GM23248 (cell line): ENCODE measurements around the gene CPNE4.

Source experiments
- EZH2 ChIP-seq: fragments of 200-600 bp; sonication (generic); IDR thresholded peaks from 2 replicates; pipeline ENCODE4 v1.6.1; 2018; ENCODE audit warnings: antibody characterized with exemption, mild to moderate bottlenecking; ENCODE audit not compliant: insufficient read depth, poor library complexity, severe bottlenecking
- EZH2phosphoT487 ChIP-seq: fragments of 200-600 bp; sonication (generic); IDR thresholded peaks from 2 replicates; pipeline ENCODE4 v1.6.1; 2018; ENCODE audit warnings: antibody characterized with exemption, moderate library complexity, mild to moderate bottlenecking, low read depth; ENCODE audit not compliant: insufficient read depth

- TF ChIP-seq EZH2phosphoT487: no peak
- no peak for TF ChIP-seq EZH2
Measured at GRCh38 chr3:131975047-131975446, 59.8 kb downstream of the CPNE4 start.
